Measurements from ENCODE around the gene GBF1.
"Not testable (repeated sequence)": the region's sequence is repeated elsewhere in the genome, so short reads cannot be mapped to it uniquely, and the experiment has no call there.

Gene GBF1

GRCh38 chr10:102302611-102303010, 57.3 kb downstream of the GBF1 start:
- no peak for DNase-seq (ENCODE audit: low read depth)
- no peak overlapping the region for H3K4me3 ChIP-seq (ENCODE audit: low read depth, low read length)

GRCh38 chr10:102306006-102306405, 60.7 kb downstream of the GBF1 start:
- TF ChIP-seq, protein P1, sequence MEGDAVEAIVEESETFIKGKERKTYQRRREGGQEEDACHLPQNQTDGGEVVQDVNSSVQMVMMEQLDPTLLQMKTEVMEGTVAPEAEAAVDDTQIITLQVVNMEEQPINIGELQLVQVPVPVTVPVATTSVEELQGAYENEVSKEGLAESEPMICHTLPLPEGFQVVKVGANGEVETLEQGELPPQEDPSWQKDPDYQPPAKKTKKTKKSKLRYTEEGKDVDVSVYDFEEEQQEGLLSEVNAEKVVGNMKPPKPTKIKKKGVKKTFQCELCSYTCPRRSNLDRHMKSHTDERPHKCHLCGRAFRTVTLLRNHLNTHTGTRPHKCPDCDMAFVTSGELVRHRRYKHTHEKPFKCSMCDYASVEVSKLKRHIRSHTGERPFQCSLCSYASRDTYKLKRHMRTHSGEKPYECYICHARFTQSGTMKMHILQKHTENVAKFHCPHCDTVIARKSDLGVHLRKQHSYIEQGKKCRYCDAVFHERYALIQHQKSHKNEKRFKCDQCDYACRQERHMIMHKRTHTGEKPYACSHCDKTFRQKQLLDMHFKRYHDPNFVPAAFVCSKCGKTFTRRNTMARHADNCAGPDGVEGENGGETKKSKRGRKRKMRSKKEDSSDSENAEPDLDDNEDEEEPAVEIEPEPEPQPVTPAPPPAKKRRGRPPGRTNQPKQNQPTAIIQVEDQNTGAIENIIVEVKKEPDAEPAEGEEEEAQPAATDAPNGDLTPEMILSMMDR (IDR thresholded peaks at IDR 0.05; ENCODE audit: low read depth, low read length, missing control alignments) = no peak
- in situ Hi-C loops (cut with HindIII; ENCODE audit: low sequenced_read_pairs) = loop anchor here (10.0 kb wide), 1 partner anchor 81 kb away; the partner anchor contains the start of gene ELOVL3
- no peak for DNase-seq (ENCODE audit: low read depth)
- H3K4me3 ChIP-seq (ENCODE audit: low read depth, low read length) = no peak overlapping the region

More at GRCh38 chr10:102302611-102303010, 57.3 kb downstream of the GBF1 start:
- TF ChIP-seq, protein P1 (IDR thresholded peaks at IDR 0.05; ENCODE audit: low read depth, low read length, missing control alignments) = no peak
- in situ Hi-C loops (cut with HindIII; ENCODE audit: low sequenced_read_pairs) = loop anchor here (10.0 kb wide), 1 partner anchor 78 kb away; the partner anchor contains the start of gene ELOVL3

DNA sequence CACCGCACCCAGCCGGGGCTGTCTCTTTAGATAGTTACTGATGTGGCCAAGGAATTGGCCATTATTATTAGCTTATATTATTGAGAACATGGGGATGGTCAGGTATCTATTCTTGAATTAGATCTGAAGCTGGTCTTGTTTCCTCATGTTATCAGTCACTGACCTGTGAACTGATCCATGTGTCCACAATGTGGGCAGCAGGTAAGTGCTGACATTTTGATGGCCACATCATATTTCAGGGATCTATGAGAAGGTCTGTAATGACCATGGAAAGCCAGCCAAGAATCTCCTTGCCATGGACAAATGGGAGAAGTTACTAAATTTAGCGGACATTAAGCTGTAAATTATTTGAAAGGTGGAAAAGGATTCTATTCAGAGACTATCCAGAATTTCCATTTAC, 61.4 kb downstream of the GBF1 start:
- DNase-seq (ENCODE audit: low read depth) = no peak
- H3K4me3 ChIP-seq (ENCODE audit: low read depth, low read length) = no peak overlapping the region
- TF ChIP-seq, protein P1 (IDR thresholded peaks at IDR 0.05; ENCODE audit: low read depth, low read length, missing control alignments) = no peak
- in situ Hi-C loops (cut with HindIII; ENCODE audit: low sequenced_read_pairs) = loop anchor here (10.0 kb wide), 1 partner anchor 82 kb away; the partner anchor contains the start of gene ELOVL3

DNA sequence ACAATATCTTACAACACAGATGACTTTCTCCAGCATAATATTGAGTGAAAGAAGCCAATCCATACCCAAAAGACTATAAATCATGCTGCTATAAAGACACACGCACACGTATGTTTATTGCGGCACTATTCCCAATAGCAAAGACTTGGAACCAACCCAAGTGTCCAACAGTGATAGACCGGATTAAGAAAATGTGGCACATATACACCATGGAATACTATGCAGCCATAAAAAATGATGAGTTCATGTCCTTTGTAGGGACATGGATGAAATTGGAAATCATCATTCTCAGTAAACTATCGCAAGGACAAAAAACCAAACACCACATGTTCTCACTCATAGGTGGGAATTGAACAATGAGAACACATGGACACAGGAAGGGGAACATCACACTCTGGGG, 63.0 kb downstream of the GBF1 start:
- in situ Hi-C loops (cut with HindIII; ENCODE audit: low sequenced_read_pairs) = loop anchor here (10.0 kb wide), 1 partner anchor 84 kb away; the partner anchor contains the start of gene ELOVL3
- DNase-seq (ENCODE audit: low read depth); H3K4me3 ChIP-seq (ENCODE audit: low read depth, low read length): not testable (repeated sequence)

DNA sequence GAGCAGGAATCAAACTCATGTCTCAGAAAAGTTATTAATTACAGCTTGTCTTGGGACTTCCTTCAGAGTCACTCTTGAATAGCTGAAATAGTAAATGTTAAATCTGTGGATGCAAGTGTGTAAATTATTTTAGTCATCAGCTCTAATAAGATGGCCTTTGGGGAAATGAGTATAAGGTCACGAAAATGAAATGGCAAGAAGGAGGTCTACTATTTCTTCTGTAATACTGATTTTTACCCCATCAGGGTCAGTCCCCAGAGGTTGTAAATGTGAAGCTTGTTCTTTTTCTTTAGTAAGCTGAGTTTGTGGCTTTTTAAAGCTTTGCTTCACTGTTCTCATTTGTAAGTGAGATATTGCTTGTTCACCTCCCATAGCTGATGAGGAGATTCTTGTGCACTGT, 63.9 kb downstream of the GBF1 start:
- TF ChIP-seq, protein P1 (IDR thresholded peaks at IDR 0.05; ENCODE audit: low read depth, low read length, missing control alignments) = no peak
- H3K4me3 ChIP-seq (ENCODE audit: low read depth, low read length) = no peak overlapping the region
- DNase-seq (ENCODE audit: low read depth) = no peak
- in situ Hi-C loops (cut with HindIII; ENCODE audit: low sequenced_read_pairs) = loop anchor here (10.0 kb wide), 1 partner anchor 84 kb away; the partner anchor contains the start of gene ELOVL3

GRCh38 chr10:102309916-102310315, 64.6 kb downstream of the GBF1 start:
- in situ Hi-C loops (cut with HindIII; ENCODE audit: low sequenced_read_pairs) = loop anchor here (10.0 kb wide), 1 partner anchor 85 kb away; the partner anchor contains the start of gene ELOVL3
- TF ChIP-seq, protein P1 (IDR thresholded peaks at IDR 0.05; ENCODE audit: low read depth, low read length, missing control alignments) = no peak
- no peak for DNase-seq (ENCODE audit: low read depth)
- H3K4me3 ChIP-seq (ENCODE audit: low read depth, low read length) = no peak overlapping the region

DNA sequence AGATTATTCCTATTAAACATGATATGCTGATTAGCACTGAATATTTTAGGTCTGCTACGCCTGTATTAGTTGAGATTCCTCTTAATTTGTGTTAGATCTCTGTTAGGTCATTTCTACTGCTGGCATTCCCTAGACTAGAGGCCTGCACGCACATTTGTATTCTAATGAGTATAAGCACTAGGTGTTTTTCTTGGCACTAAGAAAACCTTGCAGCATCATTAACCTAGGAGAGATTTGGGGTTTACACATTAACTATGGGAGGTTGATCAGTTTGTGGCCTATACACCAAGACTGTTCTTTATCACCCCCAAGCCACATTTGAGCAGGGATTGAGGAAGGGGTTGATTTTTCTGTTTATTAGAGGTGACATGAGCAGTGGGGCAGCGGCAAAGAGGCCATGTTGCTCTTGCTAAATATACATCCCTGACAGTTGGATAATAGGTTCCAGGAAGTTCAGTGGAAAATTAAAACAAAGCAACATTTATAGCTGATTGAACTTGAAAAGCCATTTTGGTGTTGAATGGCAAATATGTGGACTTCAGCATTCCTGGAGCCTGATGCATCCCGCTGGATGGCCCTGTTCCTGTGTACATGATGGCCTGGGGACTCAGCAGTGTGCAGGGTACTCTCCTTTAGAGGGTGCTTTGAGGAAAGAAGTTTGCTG, 65.2 kb downstream of the GBF1 start:
- H3K4me3 ChIP-seq (ENCODE audit: low read depth, low read length) = no peak overlapping the region
- DNase-seq (ENCODE audit: low read depth) = peak; percentile 57
- TF ChIP-seq, protein P1 (IDR thresholded peaks at IDR 0.05; ENCODE audit: low read depth, low read length, missing control alignments) = no peak
- in situ Hi-C loops (cut with HindIII; ENCODE audit: low sequenced_read_pairs) = no loop called here
